Mucosa of stomach (tissue), 1 donor: Measurements from ENCODE around the gene LIPJ.

ENCODE experiments used
- H3K27me3 ChIP-seq: one replicate; pipeline ENCODE4 v1.7.0; 2013; ENCODE audit warnings: mild to moderate bottlenecking, low read length; ENCODE audit not compliant: control insufficient read depth, insufficient read depth
- H3K36me3 ChIP-seq: one replicate; pipeline ENCODE4 v1.7.0; 2013; ENCODE audit warnings: low read length; ENCODE audit not compliant: control insufficient read depth, insufficient read depth
- H3K4me1 ChIP-seq: one replicate; pipeline ENCODE4 v1.7.0; 2013; ENCODE audit warnings: mild to moderate bottlenecking, low read length; ENCODE audit not compliant: control insufficient read depth, insufficient read depth
- H3K4me3 ChIP-seq: one replicate; pipeline ENCODE4 v1.7.0; 2013; ENCODE audit warnings: low read length
- H3K9ac ChIP-seq: one replicate; pipeline ENCODE4 v1.7.0; 2013; ENCODE audit warnings: mild to moderate bottlenecking, low read length, moderate library complexity
- H3K9me3 ChIP-seq: one replicate; pipeline ENCODE4 v1.7.0; 2013; ENCODE audit warnings: mild to moderate bottlenecking, low read length, moderate library complexity; ENCODE audit not compliant: control insufficient read depth
- donor health status: Pancreatic carcinoma.

Gene LIPJ

DNA sequence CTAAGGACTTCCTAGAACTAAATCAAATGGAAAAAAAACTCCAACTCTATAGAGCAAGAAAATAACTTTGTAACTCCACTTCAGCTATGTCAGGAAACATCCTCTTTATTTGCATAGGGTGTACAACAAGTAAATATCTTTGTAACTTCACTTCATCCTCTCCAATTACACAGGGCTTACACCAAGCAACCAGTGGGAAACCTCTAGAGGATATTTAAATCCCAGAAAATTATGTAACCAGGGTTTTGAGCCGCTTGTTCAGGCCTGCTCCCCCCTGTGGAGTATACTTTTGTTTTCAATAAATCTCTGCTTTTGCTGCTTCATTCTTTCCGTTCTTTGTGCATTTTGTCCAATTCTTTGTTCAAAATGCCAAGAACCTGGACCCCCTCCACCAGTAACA is 22.2 kb downstream of the LIPJ start:
- Histone ChIP-seq H3K4me1 (no peaks in the 10 kb centered on the region), H3K9ac (no peak overlapping the region), H3K36me3 (no peaks in the 10 kb centered on the region), H3K4me3 (no peak overlapping the region), H3K9me3 (no peaks in the 10 kb centered on the region), H3K27me3 (no peaks in the 10 kb centered on the region)

DNA sequence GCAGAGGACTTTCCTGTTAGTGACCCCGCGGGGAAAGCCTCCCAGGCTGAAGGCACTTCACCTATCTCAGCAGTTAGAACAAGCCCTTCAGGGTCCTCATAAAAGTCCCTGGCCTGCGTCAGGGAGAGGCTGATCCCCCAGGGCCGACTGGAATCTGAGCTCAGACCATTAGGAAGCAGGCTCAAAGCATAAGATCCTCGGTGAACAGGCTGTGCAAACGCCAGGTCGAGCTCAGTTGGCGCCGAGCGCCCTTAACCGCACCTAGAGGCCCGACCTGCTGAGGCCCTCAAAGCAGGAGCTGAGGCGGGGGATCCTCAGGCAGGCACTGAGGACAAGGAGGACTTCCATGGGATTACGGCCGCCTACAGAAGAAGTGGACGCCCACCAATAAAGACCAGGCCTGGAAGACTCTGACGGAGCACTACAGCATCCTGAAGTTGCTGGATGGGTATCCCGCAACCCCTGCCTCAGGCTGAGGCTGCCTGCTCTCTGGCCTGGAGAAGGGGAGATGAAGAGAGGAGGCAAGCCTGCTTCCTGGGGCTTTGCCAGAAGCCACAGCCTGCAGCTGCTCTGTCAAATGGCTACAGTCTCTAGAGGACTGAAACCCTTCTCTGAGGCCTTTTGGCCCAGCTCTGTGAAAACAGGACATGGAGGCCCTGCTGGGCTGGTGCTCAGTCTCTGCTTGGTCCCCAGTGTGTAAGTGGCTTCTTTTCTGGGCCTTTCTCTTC is 29.9 kb downstream of the LIPJ start:
- Histone ChIP-seq H3K4me1 (no peaks in the 10 kb centered on the region), H3K36me3 (no peaks in the 10 kb centered on the region), H3K9ac (no peak overlapping the region), H3K4me3 (no peak overlapping the region), H3K9me3 (no peaks in the 10 kb centered on the region), H3K27me3 (no peaks in the 10 kb centered on the region)

DNA sequence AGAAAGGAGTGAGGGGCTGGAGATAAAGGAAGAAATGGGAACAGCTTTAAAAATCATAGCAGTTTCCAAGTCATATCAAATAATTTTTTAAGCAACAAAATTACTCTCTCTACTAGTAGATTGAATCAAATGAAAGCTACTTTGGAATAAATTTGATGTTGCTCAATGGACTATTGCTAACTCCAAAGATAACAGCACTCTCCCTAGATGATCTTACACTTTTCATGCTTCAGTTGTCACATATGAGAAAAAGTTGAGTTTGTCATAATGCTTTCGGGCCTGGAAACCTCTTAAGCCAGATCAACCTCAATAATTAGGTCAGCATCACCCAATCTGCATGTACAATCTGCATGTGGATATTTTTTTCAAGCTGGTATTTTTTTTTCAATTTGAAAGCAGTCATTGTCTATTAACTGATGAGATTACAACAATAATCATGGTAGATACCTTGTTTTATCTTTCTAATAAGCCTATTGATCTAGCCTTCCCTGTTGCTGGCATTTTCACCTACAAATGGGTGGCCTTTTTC is 31.3 kb downstream of the LIPJ start:
- Histone ChIP-seq H3K4me3 (no peak overlapping the region), H3K9me3 (no peaks in the 10 kb centered on the region), H3K4me1 (no peaks in the 10 kb centered on the region), H3K9ac (no peak overlapping the region), H3K27me3 (no peaks in the 10 kb centered on the region), H3K36me3 (no peaks in the 10 kb centered on the region)

DNA sequence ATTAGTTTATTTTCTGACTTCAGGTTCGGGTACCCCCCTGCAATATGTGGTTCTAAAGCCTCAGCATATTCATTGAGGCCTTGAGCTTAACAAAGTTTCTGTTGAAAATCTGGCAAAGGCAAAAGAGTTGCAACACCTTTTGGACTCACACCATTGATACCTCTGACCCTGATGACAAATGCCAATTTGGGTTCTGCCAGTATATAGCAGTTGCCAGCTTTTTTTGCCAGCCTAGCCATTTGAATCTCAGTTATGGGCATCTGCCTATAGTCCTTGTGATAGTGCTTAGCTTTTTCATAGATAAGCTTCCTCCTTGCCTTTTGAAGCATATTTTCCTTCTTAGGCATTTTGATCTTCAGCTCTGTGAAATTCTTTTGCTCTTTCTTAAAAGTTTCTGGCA is 31.9 kb downstream of the LIPJ start:
- Histone ChIP-seq H3K4me3 (no peak overlapping the region), H3K27me3 (no peaks in the 10 kb centered on the region), H3K9ac (no peak overlapping the region), H3K36me3 (no peaks in the 10 kb centered on the region), H3K9me3 (no peaks in the 10 kb centered on the region), H3K4me1 (no peaks in the 10 kb centered on the region)

DNA sequence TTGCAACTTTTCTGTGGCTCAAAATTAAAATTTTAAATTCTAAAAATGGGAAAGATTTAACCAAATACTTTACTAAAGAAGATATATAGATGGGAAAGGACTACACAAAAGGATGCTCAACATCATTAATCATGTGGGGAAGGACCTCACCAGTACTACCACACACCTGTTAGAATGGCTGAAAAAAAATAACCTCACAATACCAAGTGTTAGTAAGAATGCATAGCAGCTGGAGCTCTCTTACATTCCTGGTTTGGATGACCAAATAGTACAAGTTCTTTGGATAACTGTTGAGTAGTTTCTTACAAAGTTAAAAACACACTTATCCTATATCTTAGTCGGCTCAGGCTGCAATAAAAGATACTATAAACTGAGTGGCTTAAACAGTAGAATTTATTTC is 33.9 kb downstream of the LIPJ start:
- Histone ChIP-seq H3K4me3 (no peak overlapping the region), H3K27me3 (no peaks in the 10 kb centered on the region), H3K9me3 (no peaks in the 10 kb centered on the region), H3K36me3 (no peaks in the 10 kb centered on the region), H3K9ac (no peak overlapping the region), H3K4me1 (no peaks in the 10 kb centered on the region)

DNA sequence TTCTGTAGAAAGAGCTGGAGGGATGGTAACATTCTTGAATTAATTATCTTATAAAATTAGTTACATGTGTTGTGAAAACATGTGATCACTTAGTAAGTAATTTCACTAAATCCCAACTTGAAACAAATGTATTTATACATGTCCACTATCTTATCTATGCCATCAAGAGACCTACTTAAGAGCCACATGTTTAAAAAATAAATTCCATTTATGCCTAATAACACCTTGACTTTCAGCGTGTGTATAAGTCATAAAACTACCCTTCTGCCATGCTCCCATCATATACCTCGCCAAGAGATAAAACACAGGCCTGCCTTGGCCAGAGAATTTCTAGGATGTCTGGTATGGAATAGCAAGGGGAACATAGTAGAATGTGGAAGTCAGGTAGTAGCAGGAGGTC is 37.3 kb downstream of the LIPJ start:
- no peaks in the 10 kb centered on the region for H3K4me1 ChIP-seq
- H3K27me3 ChIP-seq: no peaks in the 10 kb centered on the region
- no peak overlapping the region for H3K4me3 ChIP-seq
- no peak overlapping the region for H3K9ac ChIP-seq
- no peaks in the 10 kb centered on the region for H3K36me3 ChIP-seq
- H3K9me3 ChIP-seq: no peaks in the 10 kb centered on the region

DNA sequence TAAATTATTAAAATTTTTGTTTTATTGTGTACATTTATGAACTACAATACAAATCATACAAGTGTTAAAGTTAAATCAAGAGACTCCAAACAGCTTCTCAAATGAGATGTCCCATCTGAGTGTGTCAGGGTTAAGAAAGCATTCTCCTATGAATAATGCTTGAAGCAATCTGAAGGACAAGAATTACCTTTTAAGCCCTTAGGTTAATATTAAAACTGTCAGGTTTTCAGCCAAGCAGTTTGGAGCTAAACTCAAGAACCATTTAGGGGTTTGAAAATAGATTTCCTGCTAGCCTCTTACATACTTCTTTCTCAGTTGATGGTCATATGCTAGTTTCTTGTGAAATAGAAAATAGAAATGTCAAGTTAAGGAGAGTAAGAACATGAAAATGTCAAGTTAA is 38.3 kb downstream of the LIPJ start:
- H3K27me3 ChIP-seq: no peaks in the 10 kb centered on the region
- H3K36me3 ChIP-seq: no peaks in the 10 kb centered on the region
- H3K9ac ChIP-seq: no peak overlapping the region
- no peaks in the 10 kb centered on the region for H3K4me1 ChIP-seq
- H3K4me3 ChIP-seq: no peak overlapping the region
- no peaks in the 10 kb centered on the region for H3K9me3 ChIP-seq

DNA sequence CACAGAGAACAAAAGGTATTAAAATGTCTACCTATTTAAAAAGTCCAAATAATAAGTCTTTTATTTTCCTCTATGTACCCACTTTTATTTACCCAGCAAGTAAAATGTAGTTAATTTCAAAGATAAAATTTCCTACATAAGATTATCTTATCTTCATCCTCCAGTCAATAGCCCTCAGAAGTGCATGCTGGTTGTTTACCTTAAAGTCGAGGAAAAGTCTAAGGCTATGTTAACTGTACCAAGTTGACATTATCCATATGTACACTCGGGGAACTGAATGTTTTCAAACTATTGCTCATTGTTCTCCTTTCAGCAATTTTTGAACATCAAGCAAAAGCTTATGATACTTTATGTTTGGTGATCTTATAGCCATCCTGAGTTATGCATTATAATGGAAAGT is 53.6 kb downstream of the LIPJ start:
- no peaks in the 10 kb centered on the region for H3K36me3 ChIP-seq
- H3K27me3 ChIP-seq: peaks cover 6% of the 10 kb centered on the region
- H3K9me3 ChIP-seq: no peaks in the 10 kb centered on the region
- H3K4me1 ChIP-seq: peaks cover 10% of the 10 kb centered on the region
- no peak overlapping the region for H3K4me3 ChIP-seq
- no peak overlapping the region for H3K9ac ChIP-seq

DNA sequence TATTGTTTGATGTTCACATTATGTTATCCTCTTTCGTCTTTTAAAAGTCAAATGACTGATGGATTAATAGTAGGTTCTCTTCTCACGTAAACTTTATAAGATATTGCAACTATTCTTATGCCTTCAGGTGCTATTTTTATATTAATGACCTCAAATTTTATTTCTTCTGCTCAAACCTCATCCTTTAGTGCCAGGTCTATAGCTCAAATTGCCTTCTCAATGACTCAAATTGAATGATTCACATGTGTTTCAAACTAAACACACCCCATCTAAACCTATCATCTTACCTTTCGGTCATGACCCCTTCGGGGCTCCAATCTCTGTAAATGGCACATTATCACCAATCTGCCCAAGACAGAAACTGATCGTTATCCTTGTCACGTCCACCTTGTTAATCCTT is 55.6 kb downstream of the LIPJ start:
- Histone ChIP-seq H3K9ac (no peak overlapping the region), H3K4me1 (peaks cover 10% of the 10 kb centered on the region), H3K9me3 (no peaks in the 10 kb centered on the region), H3K4me3 (no peak overlapping the region), H3K36me3 (no peaks in the 10 kb centered on the region), H3K27me3 (peaks cover 6% of the 10 kb centered on the region)

DNA sequence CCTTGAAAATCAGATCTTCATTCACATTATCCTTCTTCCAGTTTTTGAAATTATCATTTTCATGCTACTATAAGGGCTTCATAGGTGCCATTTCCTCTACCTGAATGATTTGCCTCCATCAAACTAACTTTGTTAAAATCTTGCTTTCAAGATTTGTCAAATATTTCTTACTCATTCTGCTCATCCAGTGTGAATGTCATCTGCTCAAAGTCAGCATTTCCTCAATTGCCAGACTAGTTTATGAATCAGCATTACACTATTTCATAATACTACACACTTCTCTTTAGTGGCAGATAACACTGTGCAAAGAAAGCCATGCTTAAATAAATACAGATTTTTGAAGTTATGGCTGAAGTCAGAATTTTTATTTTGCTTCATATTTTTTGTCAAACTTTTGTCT is 56.4 kb downstream of the LIPJ start:
- Histone ChIP-seq H3K9me3 (no peaks in the 10 kb centered on the region), H3K36me3 (no peaks in the 10 kb centered on the region), H3K4me1 (peaks cover 10% of the 10 kb centered on the region), H3K4me3 (no peak overlapping the region), H3K27me3 (peaks cover 6% of the 10 kb centered on the region), H3K9ac (no peak overlapping the region)

DNA sequence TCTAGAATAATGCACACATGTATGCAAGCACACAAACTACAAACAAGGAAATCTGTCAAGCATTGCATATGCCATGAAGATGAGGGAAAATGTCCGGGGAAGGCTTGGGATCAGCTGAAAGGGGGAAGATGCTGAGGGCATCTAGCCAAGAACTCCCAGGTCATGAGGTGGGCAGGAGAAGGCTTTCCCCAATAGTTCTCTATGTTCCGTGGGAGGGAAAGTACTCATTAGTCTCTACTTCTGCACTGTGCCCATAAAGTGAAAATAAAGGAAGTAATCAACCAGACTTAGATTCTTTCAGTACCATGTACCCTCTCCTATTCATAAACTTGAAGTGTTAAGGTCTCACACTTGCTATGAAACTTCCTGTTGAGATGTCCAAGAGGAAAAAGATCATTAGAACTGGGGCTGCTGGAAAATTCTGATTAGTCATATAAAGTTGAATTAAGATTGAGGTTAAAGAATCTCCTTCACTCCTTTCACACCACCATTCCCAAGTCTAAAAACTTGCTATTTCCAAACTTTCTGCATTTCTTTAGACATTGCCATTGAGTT is 60.6 kb downstream of the LIPJ start:
- Histone ChIP-seq H3K27me3 (peaks cover 3% of the 10 kb centered on the region), H3K36me3 (no peaks in the 10 kb centered on the region), H3K9ac (no peak overlapping the region), H3K4me1 (peaks cover 6% of the 10 kb centered on the region), H3K9me3 (no peaks in the 10 kb centered on the region), H3K4me3 (no peak overlapping the region)

DNA sequence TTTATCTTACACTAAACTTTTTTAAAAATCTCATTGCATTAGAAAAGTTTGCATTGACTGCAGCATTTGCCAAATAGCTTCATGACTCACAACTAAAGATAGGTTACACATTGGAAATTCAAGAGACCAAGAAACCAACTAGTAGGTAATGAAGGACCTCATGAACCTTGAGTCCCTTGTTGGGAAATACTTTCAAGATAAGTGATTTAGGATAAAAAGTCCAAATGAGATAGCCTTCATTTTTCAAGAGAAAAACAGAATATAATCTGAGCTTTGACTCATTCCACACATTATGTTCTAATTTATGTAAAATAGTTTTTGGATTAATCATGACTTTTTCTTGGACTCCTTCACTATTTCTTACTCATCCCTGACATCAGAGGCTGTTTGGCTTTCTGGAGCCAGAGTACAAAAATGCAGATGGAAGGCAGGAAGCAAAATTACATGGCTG is 64.6 kb downstream of the LIPJ start:
- H3K36me3 ChIP-seq: no peaks in the 10 kb centered on the region
- no peaks in the 10 kb centered on the region for H3K27me3 ChIP-seq
- no peak overlapping the region for H3K4me3 ChIP-seq
- H3K9ac ChIP-seq: no peak overlapping the region
- peaks cover 6% of the 10 kb centered on the region for H3K4me1 ChIP-seq
- no peaks in the 10 kb centered on the region for H3K9me3 ChIP-seq
